AG09319 (cell line): ENCODE results near the gene AKAP13.

Experiments
- DNase-seq: peaks from one replicate; pipeline ENCODE4 v3.0.0-alpha.2; 2010; ENCODE audit warnings: low read depth; ENCODE audit errors: extremely low read depth
- TF ChIP-seq, protein P1 (sequence below): IDR thresholded peaks from 2 replicates; pipeline ENCODE4 v1.5.1; 2011; ENCODE audit warnings: low read depth, mild to moderate bottlenecking, inconsistent platforms, low read length, moderate library complexity

AKAP13 gene

DNA sequence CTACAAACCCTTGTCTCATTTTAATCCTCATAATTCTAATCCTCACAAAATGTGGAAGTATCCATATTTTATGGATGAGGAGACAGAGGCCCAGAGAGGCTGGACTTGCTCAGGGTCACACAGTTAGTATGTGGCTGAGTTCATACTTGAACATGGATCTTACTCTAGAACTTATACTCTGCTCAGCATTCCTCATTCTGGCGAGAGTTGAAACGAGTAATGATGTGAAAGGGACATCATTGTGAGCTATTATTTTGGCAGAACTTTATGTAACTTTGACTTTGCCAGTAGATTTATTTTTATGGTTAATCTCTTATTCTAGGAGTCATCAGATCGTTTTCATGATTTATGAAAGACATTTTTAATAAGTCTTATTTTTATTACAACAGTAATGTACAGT, 17.5 kb downstream of the AKAP13 start:
- TF ChIP-seq, protein P1, sequence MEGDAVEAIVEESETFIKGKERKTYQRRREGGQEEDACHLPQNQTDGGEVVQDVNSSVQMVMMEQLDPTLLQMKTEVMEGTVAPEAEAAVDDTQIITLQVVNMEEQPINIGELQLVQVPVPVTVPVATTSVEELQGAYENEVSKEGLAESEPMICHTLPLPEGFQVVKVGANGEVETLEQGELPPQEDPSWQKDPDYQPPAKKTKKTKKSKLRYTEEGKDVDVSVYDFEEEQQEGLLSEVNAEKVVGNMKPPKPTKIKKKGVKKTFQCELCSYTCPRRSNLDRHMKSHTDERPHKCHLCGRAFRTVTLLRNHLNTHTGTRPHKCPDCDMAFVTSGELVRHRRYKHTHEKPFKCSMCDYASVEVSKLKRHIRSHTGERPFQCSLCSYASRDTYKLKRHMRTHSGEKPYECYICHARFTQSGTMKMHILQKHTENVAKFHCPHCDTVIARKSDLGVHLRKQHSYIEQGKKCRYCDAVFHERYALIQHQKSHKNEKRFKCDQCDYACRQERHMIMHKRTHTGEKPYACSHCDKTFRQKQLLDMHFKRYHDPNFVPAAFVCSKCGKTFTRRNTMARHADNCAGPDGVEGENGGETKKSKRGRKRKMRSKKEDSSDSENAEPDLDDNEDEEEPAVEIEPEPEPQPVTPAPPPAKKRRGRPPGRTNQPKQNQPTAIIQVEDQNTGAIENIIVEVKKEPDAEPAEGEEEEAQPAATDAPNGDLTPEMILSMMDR: no peak
- DNase-seq: no peak

DNA sequence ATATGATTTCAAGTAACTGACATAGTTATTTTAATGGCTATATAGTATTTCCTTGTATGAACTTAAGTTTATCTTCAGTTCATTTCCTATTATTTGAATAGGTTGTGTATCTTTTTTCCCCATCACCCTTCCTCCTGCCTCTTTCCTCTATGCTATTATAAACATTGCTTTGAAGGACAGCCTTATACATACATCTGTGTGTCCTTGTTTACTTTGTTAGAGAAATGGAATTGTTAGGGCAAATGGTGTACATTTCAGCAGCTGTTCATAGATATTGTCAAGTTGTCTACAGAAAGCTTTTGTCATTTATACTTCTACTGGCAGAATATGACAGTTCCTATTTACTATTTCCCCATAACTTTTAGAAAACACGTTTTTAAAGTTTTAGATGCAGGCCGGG, 18.4 kb downstream of the AKAP13 start:
- TF ChIP-seq, protein P1: no peak
- DNase-seq: no peak

DNA sequence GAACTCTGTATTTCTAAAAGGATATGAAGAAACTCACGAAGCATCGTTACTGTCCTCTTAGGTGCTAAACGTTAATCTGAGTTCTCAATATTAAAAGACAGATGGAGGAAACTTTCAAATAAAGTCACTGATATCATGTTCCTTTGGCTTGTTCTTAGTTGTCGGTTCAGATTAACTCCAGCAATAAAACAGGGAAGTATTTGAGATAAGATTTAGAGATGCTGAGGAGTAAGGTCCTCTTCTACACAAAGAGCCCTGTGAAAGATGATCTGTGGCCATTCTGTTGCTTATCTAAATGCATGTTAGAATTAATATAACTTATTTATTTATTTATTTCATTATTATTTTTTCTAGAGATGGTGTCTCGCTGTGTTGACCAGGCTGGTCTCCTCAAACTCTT, 19.2 kb downstream of the AKAP13 start:
- DNase-seq: no peak
- TF ChIP-seq, protein P1: no peak

DNA sequence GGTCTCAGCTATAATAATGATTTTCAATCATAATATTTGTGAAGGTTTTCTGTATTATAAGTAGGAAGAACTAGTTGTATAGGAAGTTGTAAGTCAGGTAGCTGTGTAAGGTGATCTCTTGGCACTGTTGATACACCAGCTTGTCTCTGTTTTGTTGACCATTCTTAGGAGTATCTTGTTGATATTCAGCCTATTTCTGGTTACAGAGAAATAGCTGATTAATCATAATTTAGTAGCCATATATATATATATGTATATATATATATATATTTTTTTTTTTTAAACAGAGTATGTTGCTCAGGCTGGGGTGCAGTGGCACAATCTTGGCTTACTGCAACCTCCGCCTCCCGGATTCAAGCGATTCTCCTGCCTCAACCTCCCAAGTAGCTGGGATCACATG, 20.2 kb downstream of the AKAP13 start:
- TF ChIP-seq, protein P1: no peak
- no peak for DNase-seq

DNA sequence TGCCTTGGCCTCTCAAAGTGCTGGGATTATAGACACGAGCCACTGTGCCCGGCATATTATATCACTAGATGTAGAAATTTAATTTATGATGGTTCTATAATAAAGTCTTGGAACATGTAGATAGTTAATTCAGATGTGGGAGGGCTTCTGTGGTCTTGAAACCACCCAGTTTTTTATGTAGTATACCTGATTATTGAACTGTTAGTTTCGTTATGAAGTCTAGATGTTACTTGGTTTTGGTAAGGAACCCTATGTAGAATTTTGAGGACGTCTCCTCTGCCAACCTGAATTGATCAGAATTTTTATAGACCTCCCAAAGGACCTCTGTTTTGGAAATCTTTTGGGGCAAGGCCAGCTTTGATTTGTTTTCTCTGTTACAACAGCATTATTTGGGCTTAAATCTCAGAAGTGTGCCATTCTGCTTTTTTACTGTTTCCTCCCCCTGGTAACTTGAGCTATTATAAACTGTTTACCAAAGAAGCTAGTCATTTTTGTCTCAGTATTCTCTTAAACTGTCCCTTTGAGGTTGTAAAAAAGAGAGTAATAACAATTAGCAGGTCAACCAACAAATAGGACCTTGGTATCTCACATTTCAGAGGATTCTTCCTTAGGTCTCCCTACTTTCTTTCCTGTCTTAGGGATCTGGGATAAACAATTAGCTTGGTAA, 20.8 kb downstream of the AKAP13 start:
- DNase-seq: no peak
- TF ChIP-seq, protein P1: no peak

DNA sequence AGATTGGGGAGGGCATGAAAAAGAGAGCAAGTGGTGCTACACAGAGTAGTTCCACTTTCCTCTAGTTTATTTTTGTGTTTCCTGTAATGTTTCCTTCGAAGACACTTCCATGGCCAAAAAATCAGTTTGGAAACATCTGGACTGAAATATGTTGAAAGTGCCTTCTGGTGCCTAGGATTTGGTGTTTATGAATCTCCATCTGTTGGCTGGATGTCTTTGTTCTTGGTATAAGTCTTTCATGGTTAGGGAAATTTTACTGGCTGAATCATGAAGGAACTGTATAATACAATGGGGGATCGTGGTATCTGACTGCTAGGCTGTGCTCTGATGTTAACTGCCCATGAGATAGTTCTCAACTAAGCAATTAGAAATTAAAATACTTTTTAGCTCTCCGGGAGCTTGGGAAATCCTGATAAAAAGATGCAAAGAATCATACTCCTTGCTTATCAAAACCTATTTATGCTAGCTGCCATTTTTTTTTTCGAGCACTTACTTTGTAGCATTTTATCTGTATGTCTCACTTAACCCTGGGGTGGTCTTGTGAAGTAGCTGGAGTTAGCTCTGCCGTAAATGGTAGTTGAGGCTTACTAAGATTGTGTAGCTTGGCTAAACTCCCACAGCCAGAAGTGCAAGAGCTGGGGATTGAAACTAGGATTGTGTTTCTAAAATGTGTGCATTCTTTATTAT, 21.9 kb downstream of the AKAP13 start:
- TF ChIP-seq, protein P1: no peak
- no peak for DNase-seq

DNA sequence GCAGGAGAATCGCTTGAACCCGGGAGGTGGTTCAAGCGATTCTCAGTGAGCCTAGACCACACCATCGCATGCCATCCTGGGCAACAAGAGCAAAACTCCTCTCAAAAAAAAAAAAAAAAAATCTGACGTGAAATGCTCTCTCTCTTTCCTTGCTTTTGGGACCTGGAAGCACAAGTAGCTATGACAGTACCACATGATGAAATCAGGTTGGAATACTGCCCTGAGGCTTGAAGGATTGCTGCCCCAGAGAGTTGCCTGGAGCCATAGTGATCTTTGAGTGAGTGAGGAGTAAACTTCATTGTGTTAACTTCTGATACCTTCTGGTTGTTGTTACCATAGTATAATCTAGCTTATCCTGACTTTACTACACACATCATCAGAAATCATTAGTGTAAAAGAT, 23.3 kb downstream of the AKAP13 start:
- TF ChIP-seq, protein P1: no peak
- no peak for DNase-seq
